Measurements from ENCODE around the gene LDAH.

LDAH gene

DNA sequence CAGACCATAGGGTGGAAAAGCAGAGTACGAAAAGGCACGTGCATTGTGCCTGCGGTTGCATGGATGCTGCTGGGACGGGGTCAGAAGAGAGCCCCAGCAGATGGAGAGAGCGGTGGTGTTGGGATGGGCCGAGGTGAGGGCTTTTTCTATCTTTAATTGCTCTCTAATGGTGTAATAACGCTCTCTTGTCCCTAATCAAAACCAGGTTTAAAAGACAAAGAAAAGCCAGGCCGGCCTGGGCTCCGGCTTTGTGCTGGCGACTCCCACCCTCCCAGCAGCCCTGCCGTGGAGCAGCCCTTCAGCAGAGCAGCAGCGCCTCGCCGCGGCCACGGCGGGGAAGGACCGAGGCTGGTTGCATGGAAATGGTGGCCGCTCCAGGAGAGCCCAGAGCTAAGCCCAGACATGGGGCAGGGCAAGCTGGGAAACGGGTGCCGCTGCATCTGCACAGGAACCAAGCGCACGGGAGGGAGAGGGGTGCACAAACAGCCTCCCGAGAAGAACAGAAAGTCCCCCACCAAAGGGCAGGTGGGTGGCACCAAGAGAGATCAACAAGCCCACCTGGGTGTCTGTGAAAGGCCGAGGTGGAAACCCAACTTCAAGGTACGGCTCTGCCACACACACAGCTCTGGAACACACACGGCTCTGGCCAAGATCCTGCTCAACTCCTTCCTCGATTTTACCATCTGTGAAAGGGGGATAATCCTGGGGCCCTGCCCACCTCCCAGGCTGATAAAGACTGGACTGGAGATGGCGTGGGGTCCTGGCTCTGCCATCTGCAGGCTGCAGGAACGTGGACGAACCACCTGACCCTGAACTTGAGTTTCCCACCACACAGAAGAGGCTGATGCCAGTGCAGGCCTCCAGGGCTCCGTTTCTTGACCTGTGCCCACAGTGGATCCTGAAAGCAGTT lies 187.0 kb downstream of the LDAH start:
- DNase-seq (ENCODE audit: low spot score) = peak; percentile 93

DNA sequence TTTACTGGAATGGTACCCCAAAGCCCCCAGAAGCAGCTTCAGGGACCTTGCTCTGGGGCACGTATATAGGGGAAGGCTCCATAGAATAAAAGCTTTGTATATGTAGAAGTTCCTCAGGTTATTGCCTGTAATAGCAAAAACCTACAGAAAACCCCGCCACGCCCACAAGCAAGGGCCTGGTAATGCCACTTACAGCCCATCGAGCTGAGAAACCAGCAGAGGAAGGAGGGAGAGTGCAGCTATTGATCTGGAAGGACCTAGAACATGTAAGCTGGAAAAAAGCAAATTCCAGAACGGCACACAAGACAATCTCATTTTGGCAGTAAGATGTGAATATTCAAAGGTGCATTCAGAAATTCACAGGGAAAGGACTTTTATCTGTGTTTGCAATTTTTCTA lies 187.8 kb downstream of the LDAH start:
- no peak for DNase-seq (ENCODE audit: low spot score)

DNA sequence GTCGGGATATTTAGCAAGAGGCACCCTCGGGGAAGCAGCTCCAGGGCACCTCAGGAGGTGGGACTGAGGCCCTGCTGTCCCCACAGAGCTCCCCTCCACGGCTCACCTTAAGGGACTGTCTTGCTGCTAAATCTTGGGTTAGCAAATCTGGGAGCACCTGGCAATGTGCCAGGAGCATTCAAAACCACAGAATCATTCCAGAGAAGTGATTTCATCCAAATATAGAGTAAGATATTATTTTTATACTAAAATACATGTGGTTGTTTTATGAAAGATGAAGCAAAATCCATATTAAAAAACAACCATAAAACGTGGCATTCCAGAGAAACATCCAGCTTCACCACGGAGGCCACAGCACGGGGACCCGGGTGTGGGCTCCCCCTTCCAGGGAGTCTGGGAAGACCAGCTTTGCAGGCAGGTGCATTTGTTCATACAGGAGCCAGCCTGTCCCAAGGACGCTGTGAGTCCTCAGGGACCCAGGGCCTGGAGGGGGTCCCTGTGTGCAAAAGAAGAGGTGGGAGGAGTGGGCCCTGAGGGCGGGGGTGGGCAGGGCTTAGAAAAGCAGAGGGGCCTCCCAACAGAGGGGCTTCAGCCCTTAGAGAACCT lies 188.3 kb downstream of the LDAH start:
- peak; percentile 38 for DNase-seq (ENCODE audit: low spot score)

Measured in AG08395 (cell line).